Activated CD4-positive, alpha-beta T cell treated with anti-CD3 and anti-CD28 coated beads, Interleukin-2, Interleukin-4, amounts not matched to agents 100 ng/mL and 50 ng/mL, durations not matched to agents 16 hours and 8 hours (primary cell): ENCODE data around the gene DVL2.
"Not testable (repeated sequence)": the region's sequence is repeated elsewhere in the genome, so short reads cannot be mapped to it uniquely, and the experiment has no call there.

ENCODE experiments used
- DNase-seq: peaks from one replicate; pipeline ENCODE4 v3.0.0-alpha.2; 2020; ENCODE audit warnings: low spot score

The DVL2 gene

GRCh38 chr17:7256766-7257456, 22.6 kb upstream of the DVL2 start:
- no peak for DNase-seq

DNA sequence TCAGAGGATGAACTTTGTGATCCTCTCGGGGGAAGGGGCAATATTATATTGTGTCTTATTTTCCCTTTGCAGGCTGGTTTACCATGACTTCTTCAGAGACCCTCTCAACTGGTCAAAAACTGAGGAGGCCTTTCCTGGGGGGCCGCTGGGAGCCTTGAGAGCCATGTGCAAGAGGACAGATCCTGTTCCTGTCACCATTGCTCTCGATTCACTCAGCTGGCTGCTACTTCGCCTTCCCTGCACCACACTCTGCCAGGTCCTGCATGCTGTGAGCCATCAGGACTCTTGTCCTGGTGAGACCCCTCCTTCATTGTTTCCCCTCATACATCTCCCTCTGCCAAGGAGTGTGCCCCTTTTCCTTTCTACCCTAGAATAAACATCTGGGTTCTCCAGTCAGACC, 20.2 kb upstream of the DVL2 start:
- no peak for DNase-seq

- no peak for DNase-seq
Observed at GRCh38 chr17:7253082-7253481, 18.8 kb upstream of the DVL2 start.

- peak; percentile 93 for DNase-seq
Observed at GRCh38 chr17:7252176-7253043, 18.1 kb upstream of the DVL2 start, which contains the start of gene ELP5. ELP5 (plus strand) TSS chr17:7252215; CDS start chr17:7252551, 336 bp downstream.

GRCh38 chr17:7251661-7252175, 17.4 kb upstream of the DVL2 start, which contains the start of gene CTDNEP1:
CTDNEP1 (minus strand) TSS chr17:7251734; CDS start chr17:7251296, 438 bp downstream.
- peak; percentile 100 for DNase-seq

- no peak for DNase-seq
Observed at GRCh38 chr17:7250695-7251627, 16.6 kb upstream of the DVL2 start.

GRCh38 chr17:7249830-7250229, 15.5 kb upstream of the DVL2 start:
- no peak for DNase-seq

DNA sequence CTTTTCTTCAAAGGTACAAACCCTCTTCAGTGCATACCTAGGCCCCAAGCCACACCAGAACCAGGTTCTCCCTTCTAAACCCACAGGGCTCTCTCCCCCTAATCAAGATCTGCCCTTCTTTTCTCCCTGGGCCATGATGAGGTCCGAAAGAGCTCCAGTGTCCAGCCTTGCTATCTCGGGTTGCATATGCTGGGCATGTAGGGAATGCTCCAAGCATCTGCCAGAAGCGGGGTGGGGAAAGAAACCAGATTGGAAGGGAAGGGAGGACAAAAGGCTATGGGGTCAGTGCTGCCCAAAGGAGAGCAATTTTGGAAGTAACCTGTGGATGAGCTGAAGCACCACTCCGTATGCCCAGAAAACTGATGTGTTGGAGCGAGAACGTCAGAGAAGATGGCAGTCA, 14.9 kb upstream of the DVL2 start:
- DNase-seq: no peak

DNA sequence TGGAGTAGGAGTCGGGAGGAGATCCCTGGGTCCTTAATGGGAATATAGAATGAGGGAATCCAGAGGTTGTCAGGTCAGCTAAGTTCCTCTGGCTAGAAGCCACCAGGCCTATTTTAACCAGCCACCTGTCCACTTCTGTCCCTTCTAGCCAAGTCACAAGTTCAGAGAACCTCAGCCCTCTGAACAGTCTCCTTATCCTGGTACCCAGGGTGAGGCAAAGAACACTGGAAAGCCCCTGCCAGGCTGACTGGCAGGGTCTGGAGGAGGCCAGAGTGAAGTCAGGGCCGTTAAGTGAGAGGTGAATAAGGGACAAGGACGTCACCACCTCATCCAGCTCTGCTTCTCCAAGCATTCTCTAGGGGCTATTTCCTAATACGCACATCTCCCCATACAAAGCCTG, 14.5 kb upstream of the DVL2 start:
- no peak for DNase-seq

DNA sequence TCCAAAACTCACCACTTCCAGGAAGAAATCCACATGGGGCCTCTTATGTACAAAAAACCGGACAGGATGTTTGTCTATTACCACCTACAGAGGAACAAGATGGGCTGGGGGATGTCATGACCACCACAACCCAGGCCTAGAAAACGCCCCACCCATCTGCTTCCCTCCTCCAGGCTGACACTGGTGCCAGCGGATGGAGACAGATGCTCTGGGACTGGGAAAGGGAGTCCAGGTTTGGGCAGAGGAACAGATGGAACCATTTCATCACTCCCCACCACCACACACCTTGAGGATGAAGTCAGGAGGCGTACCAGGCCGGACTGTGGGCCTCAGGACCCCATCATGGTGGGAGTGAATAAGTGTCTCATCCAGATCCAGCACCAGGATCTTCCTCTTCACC, 12.5 kb upstream of the DVL2 start:
- DNase-seq: no peak

DNA sequence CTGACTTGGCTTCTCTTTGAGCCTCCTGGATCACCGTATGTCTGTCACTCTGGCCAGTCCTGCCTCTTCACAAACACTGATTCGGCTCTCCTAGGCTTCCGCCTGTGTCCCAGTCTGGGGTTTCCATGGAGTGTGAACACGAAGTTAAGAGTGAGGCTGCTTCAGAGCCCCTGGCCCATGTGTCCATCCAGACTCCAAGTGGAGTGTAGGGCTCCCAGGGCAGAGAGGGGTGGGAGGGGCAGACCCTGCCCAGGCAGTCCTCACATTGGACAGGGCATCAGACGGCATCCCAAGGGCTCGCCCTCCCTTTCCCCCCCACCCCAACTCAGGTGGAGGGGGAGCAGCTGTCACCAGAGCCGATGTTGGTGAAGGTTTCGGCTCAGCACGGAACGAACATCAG, 9.5 kb upstream of the DVL2 start:
- DNase-seq: not testable (repeated sequence)

- no peak for DNase-seq
Observed at GRCh38 chr17:7243453-7243729, 9.1 kb upstream of the DVL2 start.

DNA sequence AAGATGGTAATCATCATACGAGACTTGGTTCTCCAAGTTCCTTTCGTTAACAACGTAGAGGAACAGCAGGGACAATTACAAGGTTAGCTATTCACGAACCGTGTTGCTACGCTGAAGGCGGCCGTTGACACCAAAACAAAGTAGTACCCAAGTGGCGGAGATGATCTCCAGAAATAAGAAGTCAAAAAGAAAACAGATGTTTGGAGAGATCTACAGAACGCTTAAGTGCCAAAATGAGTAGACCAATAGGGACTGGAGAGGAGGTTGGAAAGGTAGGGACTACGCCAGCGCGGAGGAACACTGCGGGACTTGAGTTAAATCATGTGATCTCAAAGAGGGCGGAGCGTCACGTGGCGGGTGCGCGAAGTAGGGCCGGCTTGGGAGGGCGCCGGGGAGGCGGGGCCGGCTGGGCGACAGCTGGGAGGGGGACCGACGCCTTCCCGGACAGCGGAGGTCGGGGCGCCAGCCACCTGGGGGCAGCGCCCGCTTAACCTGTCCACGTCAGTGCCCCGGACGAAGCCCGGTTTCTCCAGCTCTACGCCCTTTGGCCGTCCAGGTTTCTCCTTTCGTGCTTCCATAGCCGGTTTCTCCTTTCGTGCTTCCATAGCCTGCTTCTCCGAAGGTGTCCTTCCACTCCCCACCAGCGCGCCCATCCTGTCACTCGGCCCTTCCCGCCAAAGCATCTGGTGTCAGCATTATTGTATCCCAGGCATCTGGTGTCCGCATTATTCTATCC, 8.6 kb upstream of the DVL2 start:
- DNase-seq: peak; percentile 89

GRCh38 chr17:7241783-7242716, 7.7 kb upstream of the DVL2 start, which contains the start of gene GABARAP:
GABARAP (minus strand) TSS chr17:7242449; CDS start chr17:7242330, 119 bp downstream.
- DNase-seq: peak; percentile 92

GRCh38 chr17:7241090-7241733, 6.9 kb upstream of the DVL2 start:
- no peak for DNase-seq

DNA sequence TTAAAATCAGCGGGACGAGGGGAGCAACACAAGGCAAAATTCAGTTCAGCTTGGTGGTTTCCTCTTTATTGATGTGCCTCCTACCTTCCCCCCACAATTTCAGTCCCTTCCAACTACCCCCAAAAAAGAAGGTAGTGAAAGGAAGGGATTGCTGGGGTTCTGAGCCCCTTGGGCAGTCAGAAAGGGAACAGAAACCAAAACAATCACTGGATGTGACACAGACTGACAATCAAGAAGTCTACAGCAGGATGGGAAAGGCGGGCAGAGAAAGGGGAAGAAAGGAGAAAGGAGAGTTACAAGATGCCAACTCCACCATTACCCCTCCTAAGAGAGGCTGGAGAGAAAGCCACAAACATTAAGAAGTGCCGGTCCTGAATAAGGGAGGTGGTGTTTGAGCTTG, 6.1 kb upstream of the DVL2 start:
- DNase-seq: no peak

DNA sequence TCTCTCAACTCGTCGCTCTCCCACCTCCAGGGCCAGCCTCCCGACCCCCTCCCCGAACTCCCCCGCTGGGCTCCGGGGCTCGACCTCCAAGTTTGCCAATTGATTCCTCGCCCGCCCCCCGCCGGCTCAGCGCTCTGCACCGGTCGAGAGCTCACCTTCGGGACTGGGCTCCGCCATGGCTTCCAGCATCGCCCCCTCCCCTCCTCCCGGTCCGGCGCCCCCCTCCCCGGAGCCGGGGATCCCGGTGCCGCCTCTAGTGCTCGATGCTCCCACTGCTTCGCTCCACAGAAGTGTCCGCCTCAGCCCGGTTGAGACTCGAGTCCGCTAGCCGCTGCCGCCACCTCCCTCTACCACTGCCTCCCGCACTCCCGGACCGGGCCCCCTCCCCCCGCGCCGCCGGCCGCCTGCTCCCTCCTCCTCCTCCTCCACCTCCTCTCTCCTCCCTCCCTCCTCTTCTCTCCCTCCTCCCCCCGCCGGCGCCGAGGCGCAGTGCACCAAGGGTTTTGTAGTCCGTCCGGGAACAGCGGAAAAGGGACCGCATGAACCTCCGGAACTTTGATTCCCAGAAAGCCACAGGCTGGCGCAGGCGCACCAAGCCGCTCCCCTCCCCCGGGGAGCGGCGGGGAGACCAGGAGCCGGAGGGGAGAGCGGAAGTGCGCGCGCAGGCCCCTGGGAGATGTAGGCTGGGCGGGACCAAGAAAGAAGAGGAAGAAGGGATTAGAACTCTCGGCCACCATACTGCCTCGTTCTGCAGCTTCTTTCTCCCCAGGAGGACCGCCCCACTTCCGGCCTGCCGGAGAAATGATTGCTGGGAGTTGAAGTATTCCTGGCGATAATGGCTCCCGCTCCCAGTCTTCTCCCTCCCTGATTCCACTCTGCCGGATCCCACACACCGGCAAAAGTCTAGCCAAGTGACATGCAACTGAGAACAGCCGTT, 5.0 kb upstream of the DVL2 start, which contains the start of gene PHF23:
Gene PHF23, minus strand, starts transcription at position 367 of the 937 bp plus-strand sequence. Its CDS starts 178 bp downstream, at position 189.
- peak; percentile 99 for DNase-seq

- DNase-seq: no peak
Observed at GRCh38 chr17:7238420-7239090, 4.2 kb upstream of the DVL2 start.
